Endothelial cell of umbilical vein (primary cell): ENCODE data around the gene ADTRP. TPM values are rescaled to one million over a fixed set of nuclear protein-coding genes. Genes with fewer than 3 reads are reported as not detected.

ENCODE experiments used
- BruUV-seq: library from RNA; stranded (reverse); fragments of 400-500 nt; replicated peaks from 2 replicates; lab custom pipeline; 2021; lab: Mats Ljungman, UMichigan
- CTCF ChIA-PET: fragments of 300-600, 350-600 bp; sonication (Branson Sonifier 250); formaldehyde crosslinking; loops from one replicate; lab custom pipeline; 2021; ENCODE audit warnings: antibody characterized with exemption, inconsistent platforms; lab: Charles Lee
- POLR2A ChIA-PET: fragments of 300-600, 350-600 bp; sonication (Branson Sonifier 250); formaldehyde crosslinking; loops from one replicate; lab custom pipeline; 2021; ENCODE audit warnings: antibody characterized with exemption, inconsistent platforms; lab: Charles Lee
- DNase-seq: peaks from one replicate; pipeline ENCODE4 v3.0.0-alpha.2; 2011; ENCODE audit warnings: low read depth, low spot score
- FAIRE-seq: peaks from 2 replicates; lab custom pipeline; 2011; peaks lifted over from hg19 to GRCh38; lab: Jason Lieb, UNC
- H2AFZ ChIP-seq: 2 replicates; pipeline ENCODE4 v1.6.0; 2012; ENCODE audit warnings: low read depth, low read length, control low read depth, inconsistent platforms
- H3K27ac ChIP-seq: 2 replicates; pipeline ENCODE4 v1.5.1; 2011; ENCODE audit warnings: low read depth, mild to moderate bottlenecking, control low read depth, low read length, moderate library complexity; ENCODE audit not compliant: insufficient read depth
- H3K27me3 ChIP-seq, 2 experiments: 2 replicates each; pipeline versions ENCODE4 v1.6.0 to v1.6.1; 2011; ENCODE audit warnings: low read length in 2 of 2, mixed read lengths in 1 of 2; ENCODE audit not compliant: control insufficient read depth in 2 of 2, insufficient read depth in 2 of 2
- H3K36me3 ChIP-seq, 2 experiments: 2 replicates in 1 of 2; 3 replicates in 1 of 2; pipeline ENCODE4 v1.5.1; 2011; ENCODE audit warnings: low read length in 2 of 2, mild to moderate bottlenecking in 1 of 2, moderate library complexity in 1 of 2; ENCODE audit not compliant: control insufficient read depth in 2 of 2, insufficient read depth in 2 of 2; ENCODE audit errors: extremely low read depth in 1 of 2
- H3K4me1 ChIP-seq: 3 replicates; pipeline ENCODE4 v1.5.1; 2011; ENCODE audit warnings: mild to moderate bottlenecking, low read length; ENCODE audit not compliant: control insufficient read depth, insufficient read depth; ENCODE audit errors: extremely low read depth
- H3K4me2 ChIP-seq: 2 replicates; pipeline ENCODE4 v1.6.1; 2011; ENCODE audit warnings: low read length, control low read depth, mixed read lengths; ENCODE audit not compliant: insufficient read depth
- H3K4me3 ChIP-seq, 3 experiments: fragments of 200-600 bp in 1 of 3; sonication (generic), shearing (Covaris generic) in 1 of 3; replicated peaks in 1 of 3; 2 replicates each; pipeline ENCODE4 v1.5.1; 2011 to 2016; ENCODE audit warnings: control low read depth in 3 of 3, low read length in 3 of 3, mild to moderate bottlenecking in 2 of 3, inconsistent platforms in 1 of 3, low read depth in 1 of 3, moderate library complexity in 1 of 3; ENCODE audit not compliant: insufficient read depth in 1 of 3
- H3K79me2 ChIP-seq: 2 replicates; pipeline ENCODE4 v1.6.0; 2012; ENCODE audit warnings: low read length, inconsistent platforms; ENCODE audit not compliant: control insufficient read depth, insufficient read depth
- H3K9ac ChIP-seq: replicated peaks from 2 replicates; pipeline ENCODE3; 2011; ENCODE audit warnings: low read length, control low read depth; ENCODE audit not compliant: insufficient read depth; ENCODE audit errors: extremely low read depth
- H3K9me1 ChIP-seq: replicated peaks from 3 replicates; pipeline ENCODE4 v1.6.0; 2011; ENCODE audit warnings: mild to moderate bottlenecking, low read length; ENCODE audit not compliant: control insufficient read depth, insufficient read depth; ENCODE audit errors: extremely low read depth
- H3K9me3 ChIP-seq: replicated peaks from 2 replicates; pipeline ENCODE4 v1.5.1; 2012; ENCODE audit warnings: low read length, inconsistent platforms; ENCODE audit not compliant: control insufficient read depth, insufficient read depth
- H4K20me1 ChIP-seq: replicated peaks from 2 replicates; pipeline ENCODE3; 2011; ENCODE audit warnings: mild to moderate bottlenecking, low read length; ENCODE audit not compliant: control insufficient read depth, insufficient read depth; ENCODE audit errors: extremely low read depth
- CTCF ChIP-seq, 2 donors: IDR thresholded peaks; 1 replicate in 1 of 2; 2 replicates in 1 of 2; pipeline ENCODE4 v1.5.1; 2011; ENCODE audit warnings: low read length in 2 of 2, mild to moderate bottlenecking in 2 of 2, moderate library complexity in 2 of 2, control low read depth in 1 of 2, inconsistent platforms in 1 of 2, low read depth in 1 of 2; ENCODE audit not compliant: insufficient read depth in 1 of 2; ENCODE audit errors: extremely low read depth in 1 of 2
- FOS ChIP-seq: IDR thresholded peaks from 2 replicates; pipeline ENCODE4 v1.6.1; 2011; ENCODE audit warnings: mild to moderate bottlenecking, low read length, moderate library complexity, borderline replicate concordance; ENCODE audit not compliant: insufficient read depth
- GATA2 ChIP-seq: IDR thresholded peaks from 2 replicates; pipeline ENCODE4 v1.7.0; 2011; ENCODE audit warnings: low read depth, mild to moderate bottlenecking, moderate library complexity, mixed read lengths, low read length; ENCODE audit not compliant: insufficient read length, insufficient read depth
- JUN ChIP-seq: IDR thresholded peaks from 2 replicates; pipeline ENCODE4 v1.6.1; 2011; ENCODE audit warnings: borderline replicate concordance, low read depth; ENCODE audit not compliant: insufficient read length, insufficient read depth
- MYC ChIP-seq: IDR thresholded peaks from one replicate; pipeline ENCODE4 v1.6.1; 2011; ENCODE audit warnings: mild to moderate bottlenecking, low read depth, low read length
- POLR2A ChIP-seq: IDR thresholded peaks from 2 replicates; pipeline ENCODE4 v1.6.1; 2012; ENCODE audit warnings: low read depth, mild to moderate bottlenecking, control low read depth, low read length
- dilution Hi-C: fragments of 300-500 bp; cut with MboI; formaldehyde crosslinking; loops from one replicate; pipeline ENCODE4 v1.15.0; 2019; ENCODE audit warnings: low sequenced_read_pairs; ENCODE audit not compliant: extremely low pct_ligation_motif_present
- intact Hi-C: fragments of 100-400 bp; cut with micrococcal nuclease; formaldehyde crosslinking; loops from one replicate; pipeline ENCODE4 v1.10.0; 2022
- polyA plus RNA-seq, 4 experiments: library from polyadenylated mRNA; depleted of rRNA in 3 of 4; stranded (reverse) in 3 of 4; unstranded in 1 of 4; fragments of >200 nt; gene quantifications; 2 replicates each; pipeline versions ENCODE4 v1.2.1 to v1.2.3, GENCODE V29; 2011 to 2012; ENCODE audit warnings: missing spikeins in 1 of 4
- total RNA-seq: library from RNA; stranded (reverse); gene quantifications from 2 replicates; pipeline ENCODE4 v1.2.3, GENCODE V29; 2021

Gene ADTRP
- total and polyA plus RNA-seq, 2 donors (not counting 3 experiments of a cell fraction or from before 2014, with no cell fraction given), result 3.3 to 4.4 TPM

GRCh38 chr6:11740875-11741274 lies 37.7 kb downstream of the ADTRP start:
- dilution Hi-C loops, result no loop called here
- no peak overlapping the region for H3K4me2 ChIP-seq
- no peaks in the 10 kb centered on the region for H3K36me3 ChIP-seq
- H3K79me2 ChIP-seq, result peaks cover 94% of the 10 kb centered on the region
- no peak overlapping the region for H3K4me3 ChIP-seq
- POLR2A ChIA-PET, result no interaction called here
- H3K4me1 ChIP-seq, result no peaks in the 10 kb centered on the region
- TF ChIP-seq POLR2A (no peak), GATA2 (no peak), JUN (no peak), FOS (no peak), MYC (no peak), CTCF (IDR thresholded peaks at IDR 0.05; ENCODE audit: extremely low read depth in 1 of 2, insufficient read depth in 1 of 2, low read depth in 1 of 2, low read length in 2 of 2) (no peak)
- H2AFZ ChIP-seq, result no peak overlapping the region
- DNase-seq (no peak), FAIRE-seq (no peak)
- BruUV-seq, result no TSS peak
- CTCF ChIA-PET, result interaction anchor here (1.3 kb wide), 1 partner anchor 9 kb away, joined by 3 read pairs; no protein-coding TSS in a partner anchor
- no peaks in the 10 kb centered on the region for H3K27me3 ChIP-seq
- H3K9me1 ChIP-seq, result no peaks in the 10 kb centered on the region
- H3K9ac ChIP-seq, result no peak overlapping the region
- no peaks in the 10 kb centered on the region for H4K20me1 ChIP-seq
- no peak overlapping the region for H3K27ac ChIP-seq
- no peaks in the 10 kb centered on the region for H3K9me3 ChIP-seq
- intact Hi-C loops, result no loop called here
